ENCODE data around the gene MYEOV. TPM values are rescaled to one million over a fixed set of nuclear protein-coding genes. Genes with fewer than 3 reads are reported as not detected.

MYEOV gene
- total RNA-seq, 2 donors from 2014 or later: 4.5 to 8.2 TPM

- no peak overlapping the region for H3K9ac ChIP-seq (ENCODE audit: low read depth in 2 of 2, low read length in 2 of 2)
These were observed 9.5 kb downstream of the MYEOV start for GRCh38 chr11:69303427-69303826.

GRCh38 chr11:69304258-69304657, 10.3 kb downstream of the MYEOV start:
- H3K4me1 ChIP-seq: peaks cover 5% of the 10 kb centered on the region
- intact Hi-C loops (cut with DNase I): no loop called here
- no peaks in the 10 kb centered on the region for H3K9me3 ChIP-seq
- no peaks in the 10 kb centered on the region for H3K36me3 ChIP-seq
- no peaks in the 10 kb centered on the region for H3K27me3 ChIP-seq
- no peak overlapping the region for H3K9ac ChIP-seq (ENCODE audit: low read depth in 2 of 2, low read length in 2 of 2)
- no peak overlapping the region for H3K27ac ChIP-seq
- DNase-seq: no peak
- no peak overlapping the region for H3K4me3 ChIP-seq
- TF ChIP-seq CTCF (IDR thresholded peaks at IDR 0.05): no peak

More at GRCh38 chr11:69303427-69303826, 9.5 kb downstream of the MYEOV start:
- TF ChIP-seq CTCF (IDR thresholded peaks at IDR 0.05): no peak
- H3K9me3 ChIP-seq: no peaks in the 10 kb centered on the region
- DNase-seq: no peak
- no peak overlapping the region for H3K27ac ChIP-seq
- no peaks in the 10 kb centered on the region for H3K27me3 ChIP-seq
- H3K4me1 ChIP-seq: peaks cover 12% of the 10 kb centered on the region
- intact Hi-C loops (cut with DNase I): no loop called here
- H3K4me3 ChIP-seq: no peak overlapping the region
- H3K36me3 ChIP-seq: no peaks in the 10 kb centered on the region

GRCh38 chr11:69304686-69305085, 10.7 kb downstream of the MYEOV start:
- intact Hi-C loops (cut with DNase I): no loop called here
- Histone ChIP-seq H3K27me3 (no peaks in the 10 kb centered on the region), H3K27ac (no peak overlapping the region), H3K36me3 (no peaks in the 10 kb centered on the region), H3K9me3 (no peaks in the 10 kb centered on the region), H3K9ac (ENCODE audit: low read depth in 2 of 2, low read length in 2 of 2) (no peak overlapping the region), H3K4me1 (peaks cover 4% of the 10 kb centered on the region), H3K4me3 (no peak overlapping the region)
- no peak for TF ChIP-seq CTCF (IDR thresholded peaks at IDR 0.05)
- no peak for DNase-seq

GRCh38 chr11:69305885-69306540, 12.1 kb downstream of the MYEOV start:
- intact Hi-C loops (cut with DNase I): no loop called here
- no peak for TF ChIP-seq CTCF (IDR thresholded peaks at IDR 0.05)
- no peak overlapping the region for H3K9ac ChIP-seq (ENCODE audit: low read depth in 2 of 2, low read length in 2 of 2)
- no peak for DNase-seq
- H3K27ac ChIP-seq: no peak overlapping the region
- H3K9me3 ChIP-seq: no peaks in the 10 kb centered on the region
- H3K36me3 ChIP-seq: no peaks in the 10 kb centered on the region
- no peak overlapping the region for H3K4me3 ChIP-seq
- H3K4me1 ChIP-seq: peaks cover 4% of the 10 kb centered on the region
- no peaks in the 10 kb centered on the region for H3K27me3 ChIP-seq

- intact Hi-C loops (cut with DNase I): no loop called here
- no peaks in the 10 kb centered on the region for H3K9me3 ChIP-seq
- H3K36me3 ChIP-seq: no peaks in the 10 kb centered on the region
- no peak overlapping the region for H3K9ac ChIP-seq (ENCODE audit: low read depth in 2 of 2, low read length in 2 of 2)
- no peak overlapping the region for H3K27ac ChIP-seq
- no peak for DNase-seq
- no peaks in the 10 kb centered on the region for H3K27me3 ChIP-seq
- H3K4me1 ChIP-seq: peaks cover under 1% of the 10 kb centered on the region
- TF ChIP-seq CTCF (IDR thresholded peaks at IDR 0.05): no peak
- no peak overlapping the region for H3K4me3 ChIP-seq
These were observed 12.9 kb downstream of the MYEOV start for GRCh38 chr11:69306821-69307220.
